HG03442 (cell line): ENCODE data around the gene CLCNKB.
"Not testable (repeated sequence)": the region's sequence is repeated elsewhere in the genome, so short reads cannot be mapped to it uniquely, and the experiment has no call there.

Experiments
- ATAC-seq: cut with Tn5 transposase; IDR thresholded peaks from one replicate; pipeline ENCODE4 v1.9.1; 2021; ENCODE audit warnings: mild to moderate bottlenecking, moderate library complexity; ENCODE audit not compliant: unreplicated experiment

The CLCNKB gene

GRCh38 chr1:16029288-16029687 is 14.3 kb upstream of the CLCNKB start:
- ATAC-seq: no peak

- ATAC-seq: no peak
Measured at GRCh38 chr1:16031551-16031950, 12.0 kb upstream of the CLCNKB start.

- ATAC-seq: peak; percentile 68
Measured at GRCh38 chr1:16032388-16033102, 11.0 kb upstream of the CLCNKB start.

GRCh38 chr1:16033103-16033632 is 10.4 kb upstream of the CLCNKB start:
- not testable (repeated sequence) for ATAC-seq

GRCh38 chr1:16036461-16036860 is 7.1 kb upstream of the CLCNKB start:
- not testable (repeated sequence) for ATAC-seq

- ATAC-seq: no peak
Measured at GRCh38 chr1:16038620-16038912, 5.0 kb upstream of the CLCNKB start.

GRCh38 chr1:16039871-16040270 is 3.7 kb upstream of the CLCNKB start:
- not testable (repeated sequence) for ATAC-seq

- no peak for ATAC-seq
Measured at GRCh38 chr1:16041200-16041599, 2.4 kb upstream of the CLCNKB start.

GRCh38 chr1:16042096-16042495 is 1.5 kb upstream of the CLCNKB start:
- no peak for ATAC-seq

- not testable (repeated sequence) for ATAC-seq
Measured at GRCh38 chr1:16042654-16043053, 928 bp upstream of the CLCNKB start.

- ATAC-seq: no peak
Measured at GRCh38 chr1:16043950-16044349, 368 bp downstream of the CLCNKB start.

- no peak for ATAC-seq
Measured at GRCh38 chr1:16046842-16047241, 3.3 kb downstream of the CLCNKB start.

- ATAC-seq: no peak
Measured at GRCh38 chr1:16047791-16048475, 4.4 kb downstream of the CLCNKB start.

- ATAC-seq: no peak
Measured at GRCh38 chr1:16048573-16049189, 5.1 kb downstream of the CLCNKB start.

GRCh38 chr1:16050328-16050727 is 6.7 kb downstream of the CLCNKB start:
- no peak for ATAC-seq

GRCh38 chr1:16051039-16051438 is 7.5 kb downstream of the CLCNKB start:
- no peak for ATAC-seq

- ATAC-seq: not testable (repeated sequence)
Measured at GRCh38 chr1:16051949-16052348, 8.4 kb downstream of the CLCNKB start.

- ATAC-seq: no peak
Measured at GRCh38 chr1:16053781-16054502, 10.4 kb downstream of the CLCNKB start.

GRCh38 chr1:16054598-16055540 is 11.3 kb downstream of the CLCNKB start:
- no peak for ATAC-seq
